Measurements from ENCODE around the gene EXOSC1.
"Not testable (repeated sequence)": the region's sequence is repeated elsewhere in the genome, so short reads cannot be mapped to it uniquely, and the experiment has no call there.

EXOSC1 gene

GRCh38 chr10:97445722-97446639, at the start of gene EXOSC1, which contains the start of gene ZDHHC16:
Gene EXOSC1, minus strand, starts transcription at chr10:97446006. Its CDS starts 21 bp downstream, at chr10:97445985.
Gene ZDHHC16, plus strand, starts transcription at chr10:97446175. Its CDS starts 5,501 bp downstream, at chr10:97451676.
- peak; percentile 91 for DNase-seq

- DNase-seq: peak; percentile 26
Observed at GRCh38 chr10:97494863-97495506, 49.2 kb upstream of the EXOSC1 start.

- DNase-seq: no peak
Observed at GRCh38 chr10:97494151-97494550, 48.3 kb upstream of the EXOSC1 start.

GRCh38 chr10:97490592-97490991, 44.8 kb upstream of the EXOSC1 start:
- no peak for DNase-seq

- DNase-seq: no peak
Observed at GRCh38 chr10:97485647-97486281, 40.0 kb upstream of the EXOSC1 start.

- no peak for DNase-seq
Observed at GRCh38 chr10:97483921-97484320, 38.1 kb upstream of the EXOSC1 start.

GRCh38 chr10:97483506-97483905, 37.7 kb upstream of the EXOSC1 start:
- no peak for DNase-seq

- DNase-seq: no peak
Observed at GRCh38 chr10:97482381-97482780, 36.6 kb upstream of the EXOSC1 start.

- DNase-seq: no peak
Observed at GRCh38 chr10:97481071-97481470, 35.3 kb upstream of the EXOSC1 start.

GRCh38 chr10:97479939-97480338, 34.1 kb upstream of the EXOSC1 start:
- no peak for DNase-seq

GRCh38 chr10:97479410-97479809, 33.6 kb upstream of the EXOSC1 start:
- not testable (repeated sequence) for DNase-seq

- DNase-seq: no peak
Observed at GRCh38 chr10:97475936-97476594, 30.3 kb upstream of the EXOSC1 start.

- no peak for DNase-seq
Observed at GRCh38 chr10:97474918-97475317, 29.1 kb upstream of the EXOSC1 start.

GRCh38 chr10:97468781-97469180, 23.0 kb upstream of the EXOSC1 start:
- DNase-seq: not testable (repeated sequence)

GRCh38 chr10:97468162-97468561, 22.4 kb upstream of the EXOSC1 start:
- DNase-seq: no peak

- no peak for DNase-seq
Observed at GRCh38 chr10:97466755-97467154, 20.9 kb upstream of the EXOSC1 start.

GRCh38 chr10:97465982-97466381, 20.2 kb upstream of the EXOSC1 start:
- no peak for DNase-seq

- no peak for DNase-seq
Observed at GRCh38 chr10:97464226-97464625, 18.4 kb upstream of the EXOSC1 start.

GRCh38 chr10:97463363-97464132, 17.7 kb upstream of the EXOSC1 start:
- peak; percentile 52 for DNase-seq

- no peak for DNase-seq
Observed at GRCh38 chr10:97462309-97462708, 16.5 kb upstream of the EXOSC1 start.

GRCh38 chr10:97459933-97460332, 14.1 kb upstream of the EXOSC1 start:
- DNase-seq: no peak

GRCh38 chr10:97459111-97459510, 13.3 kb upstream of the EXOSC1 start:
- DNase-seq: no peak

All from CD4-positive, alpha-beta T cell treated with Interleukin-6 for 4 hours (primary cell).